Neural crest cell (in vitro differentiated cells): Measurements from ENCODE around the gene COL9A3. TPM values are rescaled to one million over a fixed set of nuclear protein-coding genes. Genes with fewer than 3 reads are reported as not detected.

Experiments
- DNase-seq: peaks from one replicate; pipeline ENCODE4 v3.0.0; 2021; ENCODE audit warnings: low read depth, mixed read lengths, low spot score
- H3K27ac Mint-ChIP-seq: one replicate; pipeline ENCODE4 v1.8.0; 2021; ENCODE audit warnings: mild to moderate bottlenecking, mixed read lengths; ENCODE audit not compliant: unreplicated experiment
- H3K27me3 Mint-ChIP-seq: 2 replicates; pipeline ENCODE4 v1.8.0; 2021; ENCODE audit warnings: low read depth, mild to moderate bottlenecking, mixed read lengths
- H3K36me3 Mint-ChIP-seq: 2 replicates; pipeline ENCODE4 v1.8.0; 2021; ENCODE audit warnings: low read depth, mild to moderate bottlenecking, mixed read lengths
- H3K4me1 Mint-ChIP-seq: 2 replicates; pipeline ENCODE4 v1.8.0; 2021; ENCODE audit warnings: mixed read lengths
- H3K4me3 Mint-ChIP-seq: one replicate; pipeline ENCODE4 v1.8.0; 2021; ENCODE audit warnings: mild to moderate bottlenecking, mixed read lengths
- H3K9me3 Mint-ChIP-seq: 2 replicates; pipeline ENCODE4 v1.8.0; 2021; ENCODE audit warnings: mixed read lengths
- total RNA-seq: library from RNA; stranded (reverse); gene quantifications from 2 replicates; pipeline ENCODE4 v1.2.1, GENCODE V29; 2021
- TF ChIP-seq, protein P1 (sequence below): fragments of 200-600 bp; sonication (generic); conservative IDR thresholded peaks from 2 replicates; pipeline ENCODE4 v1.5.0; 2021; ENCODE audit warnings: antibody characterized with exemption, mild to moderate bottlenecking

COL9A3 gene
- total RNA-seq, 1 donor from 2014 or later, result 4.6 TPM

DNA sequence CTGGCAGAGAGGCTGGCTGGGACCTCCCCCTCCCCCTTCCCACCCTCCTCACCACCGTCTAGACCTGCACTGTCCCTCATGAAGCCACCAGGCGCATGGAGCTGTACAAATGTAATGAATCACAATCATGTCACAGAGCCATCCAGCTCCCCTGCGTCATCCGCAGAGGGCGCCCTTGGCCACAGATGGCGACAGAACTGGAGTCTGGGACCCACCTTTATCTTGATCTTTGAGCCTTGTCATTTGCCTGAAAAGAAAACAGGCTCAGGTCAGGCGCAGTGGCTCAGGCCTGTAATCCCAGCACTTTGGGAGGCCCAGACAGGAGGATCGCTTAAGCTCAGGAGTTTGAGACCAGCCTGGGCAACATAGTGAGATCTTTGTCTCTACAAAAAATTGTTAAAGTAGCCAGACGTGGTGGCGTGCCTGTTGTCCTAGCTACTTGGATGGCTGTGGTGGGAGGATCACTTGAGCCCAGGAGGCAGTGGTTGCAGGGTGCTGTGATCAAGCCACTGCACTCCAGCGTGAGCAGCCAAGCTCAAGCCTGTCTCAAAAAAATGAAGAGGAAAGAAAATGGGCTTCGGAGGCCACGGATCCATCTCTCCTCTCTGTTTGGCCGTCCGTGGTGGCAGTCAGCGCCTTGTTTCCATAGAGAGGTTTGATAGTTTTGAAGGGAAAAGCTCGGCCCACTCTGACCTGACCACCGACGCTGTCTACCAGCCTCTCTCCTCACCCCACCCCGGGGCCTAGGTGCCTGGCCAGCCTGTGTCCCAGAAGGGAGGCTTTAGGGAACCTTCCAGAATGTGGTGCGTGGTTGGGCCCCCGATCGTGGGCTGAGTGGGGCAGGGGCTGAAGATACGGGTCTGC, 6.2 kb downstream of the COL9A3 start:
- H3K36me3 Mint-ChIP-seq, result no peaks in the 10 kb centered on the region
- H3K27ac Mint-ChIP-seq, result peak overlapping the region; percentile 57
- H3K9me3 Mint-ChIP-seq, result no peaks in the 10 kb centered on the region
- H3K4me1 Mint-ChIP-seq, result peaks cover 11% of the 10 kb centered on the region
- H3K4me3 Mint-ChIP-seq, result peak overlapping the region; percentile 38
- TF ChIP-seq, protein P1, sequence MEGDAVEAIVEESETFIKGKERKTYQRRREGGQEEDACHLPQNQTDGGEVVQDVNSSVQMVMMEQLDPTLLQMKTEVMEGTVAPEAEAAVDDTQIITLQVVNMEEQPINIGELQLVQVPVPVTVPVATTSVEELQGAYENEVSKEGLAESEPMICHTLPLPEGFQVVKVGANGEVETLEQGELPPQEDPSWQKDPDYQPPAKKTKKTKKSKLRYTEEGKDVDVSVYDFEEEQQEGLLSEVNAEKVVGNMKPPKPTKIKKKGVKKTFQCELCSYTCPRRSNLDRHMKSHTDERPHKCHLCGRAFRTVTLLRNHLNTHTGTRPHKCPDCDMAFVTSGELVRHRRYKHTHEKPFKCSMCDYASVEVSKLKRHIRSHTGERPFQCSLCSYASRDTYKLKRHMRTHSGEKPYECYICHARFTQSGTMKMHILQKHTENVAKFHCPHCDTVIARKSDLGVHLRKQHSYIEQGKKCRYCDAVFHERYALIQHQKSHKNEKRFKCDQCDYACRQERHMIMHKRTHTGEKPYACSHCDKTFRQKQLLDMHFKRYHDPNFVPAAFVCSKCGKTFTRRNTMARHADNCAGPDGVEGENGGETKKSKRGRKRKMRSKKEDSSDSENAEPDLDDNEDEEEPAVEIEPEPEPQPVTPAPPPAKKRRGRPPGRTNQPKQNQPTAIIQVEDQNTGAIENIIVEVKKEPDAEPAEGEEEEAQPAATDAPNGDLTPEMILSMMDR, result peak; percentile 45
- H3K27me3 Mint-ChIP-seq, result peaks cover 5% of the 10 kb centered on the region
- DNase-seq, result no peak

DNA sequence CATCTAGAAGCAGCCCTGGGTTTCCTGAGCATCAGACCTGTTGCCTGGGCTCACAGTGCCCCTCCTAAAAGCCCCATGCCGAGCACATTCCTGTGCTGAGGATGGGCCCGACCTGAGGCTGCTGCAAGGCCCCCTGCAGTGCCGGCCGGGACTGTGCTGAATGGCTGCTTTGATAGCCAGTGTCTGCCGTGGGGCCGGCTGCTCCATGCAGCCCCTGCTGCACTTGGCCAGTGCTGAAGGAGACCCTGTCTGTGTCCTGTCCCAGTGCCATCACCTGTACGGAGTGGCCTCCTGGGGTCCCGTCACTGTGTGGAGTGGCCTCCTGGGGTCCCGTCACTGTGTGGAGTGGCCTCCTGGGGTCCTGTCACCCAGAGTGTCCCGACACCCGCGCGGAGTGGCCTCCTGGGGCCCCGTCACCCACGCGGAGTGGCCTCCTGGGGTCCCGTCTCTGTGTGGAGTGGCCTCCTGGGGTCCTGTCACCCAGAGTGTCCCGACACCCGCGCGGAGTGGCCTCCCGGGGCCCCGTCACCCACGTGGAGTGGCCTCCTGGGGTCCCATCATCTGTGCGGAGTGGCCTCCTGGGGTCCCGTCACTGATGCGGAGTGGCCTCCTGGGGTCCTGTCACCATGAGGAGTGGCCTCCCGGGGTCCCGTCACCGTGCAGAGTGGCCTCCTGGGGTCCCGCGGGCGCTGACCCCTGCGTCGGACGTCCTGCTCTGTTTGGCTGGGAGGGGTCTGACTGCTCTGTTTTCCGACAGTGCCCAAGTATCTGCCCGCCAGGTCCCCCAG, 7.0 kb downstream of the COL9A3 start:
- H3K4me1 Mint-ChIP-seq, result peaks cover 11% of the 10 kb centered on the region
- no peaks in the 10 kb centered on the region for H3K27me3 Mint-ChIP-seq
- no peaks in the 10 kb centered on the region for H3K9me3 Mint-ChIP-seq
- no peak overlapping the region for H3K27ac Mint-ChIP-seq
- H3K36me3 Mint-ChIP-seq, result no peaks in the 10 kb centered on the region
- TF ChIP-seq, protein P1, result no peak
- no peak for DNase-seq
- no peak overlapping the region for H3K4me3 Mint-ChIP-seq

DNA sequence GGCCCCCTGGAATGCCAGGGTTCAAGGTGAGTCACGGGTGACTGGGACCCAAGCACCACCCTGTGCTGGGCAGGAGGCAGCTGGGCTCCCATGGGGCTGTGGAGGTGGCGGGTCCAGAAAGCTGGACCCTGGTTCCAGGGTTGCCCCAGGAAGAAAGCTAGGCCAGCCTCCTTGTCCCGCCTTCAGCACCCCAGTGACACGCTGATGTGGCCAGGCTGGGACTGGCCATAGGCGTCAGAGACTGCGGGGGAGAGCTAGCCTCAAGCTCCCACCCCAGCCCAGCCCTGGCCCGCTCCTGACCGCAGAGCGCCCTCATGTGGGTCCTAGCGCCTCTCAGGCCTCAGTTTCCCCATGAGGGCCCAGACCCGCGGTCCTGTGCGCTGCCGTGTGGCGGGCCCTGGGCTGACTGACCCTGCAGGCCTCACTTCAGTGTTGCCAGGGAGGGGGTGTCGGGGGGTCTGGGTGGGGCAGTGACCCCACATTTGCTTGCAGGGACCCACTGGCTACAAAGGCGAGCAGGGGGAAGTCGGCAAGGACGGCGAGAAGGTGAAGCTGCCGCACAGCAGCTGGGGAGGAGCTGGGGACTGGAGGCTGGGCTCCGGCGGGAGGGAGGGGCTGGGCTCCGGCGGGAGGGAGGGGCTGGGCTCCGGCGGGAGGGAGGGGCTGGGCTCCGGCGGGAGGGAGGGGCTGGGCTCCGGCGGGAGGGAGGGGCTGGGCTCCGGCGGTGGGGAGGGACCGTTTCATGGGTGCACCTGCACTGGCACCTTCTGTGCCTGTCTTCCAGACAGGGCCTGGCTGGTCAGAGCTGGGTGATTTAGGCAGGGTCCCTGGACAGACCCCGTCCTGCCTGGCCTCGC, 7.9 kb downstream of the COL9A3 start:
- peak; percentile 46 for DNase-seq
- Mint-ChIP-seq H3K4me3 (no peak overlapping the region), H3K27me3 (no peaks in the 10 kb centered on the region), H3K27ac (no peak overlapping the region), H3K36me3 (no peaks in the 10 kb centered on the region), H3K9me3 (no peaks in the 10 kb centered on the region), H3K4me1 (peaks cover 11% of the 10 kb centered on the region)
- TF ChIP-seq, protein P1, result no peak

DNA sequence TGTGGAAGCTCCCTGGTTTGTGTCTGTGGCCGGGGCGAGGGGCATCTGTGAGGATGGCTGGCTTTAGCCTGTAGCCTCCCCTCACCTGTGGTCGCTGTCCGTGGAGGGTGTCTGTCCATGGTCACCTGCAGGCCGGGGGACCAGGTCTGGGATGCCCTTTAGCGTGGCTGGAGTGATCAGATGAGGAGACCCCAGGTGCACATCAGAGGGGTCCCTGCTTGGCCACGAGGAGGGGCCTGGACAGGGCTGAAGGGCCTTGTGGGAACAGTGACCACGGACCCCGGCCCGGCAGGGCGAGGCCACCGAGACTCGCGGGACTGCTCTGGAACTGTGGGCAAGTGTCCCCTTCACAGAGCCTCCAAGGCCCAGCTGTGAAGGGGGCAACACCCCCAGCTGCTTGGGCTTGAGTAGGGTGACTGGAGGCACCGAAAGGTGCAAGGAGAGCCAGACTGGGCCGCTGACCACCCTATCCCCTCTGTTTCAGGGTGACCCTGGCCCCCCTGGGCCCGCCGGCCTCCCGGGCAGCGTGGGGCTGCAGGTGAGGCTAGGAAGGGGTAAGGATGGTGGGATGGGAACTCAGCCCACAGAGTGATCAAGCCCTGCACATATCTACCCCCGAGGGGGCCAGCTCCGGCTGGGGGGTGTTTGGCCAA, 8.6 kb downstream of the COL9A3 start:
- no peak for DNase-seq
- H3K27me3 Mint-ChIP-seq, result no peaks in the 10 kb centered on the region
- H3K27ac Mint-ChIP-seq, result no peak overlapping the region
- no peak overlapping the region for H3K4me3 Mint-ChIP-seq
- TF ChIP-seq, protein P1, result no peak
- H3K4me1 Mint-ChIP-seq, result peaks cover 11% of the 10 kb centered on the region
- H3K9me3 Mint-ChIP-seq, result no peaks in the 10 kb centered on the region
- H3K36me3 Mint-ChIP-seq, result no peaks in the 10 kb centered on the region
